Tibial nerve (tissue), 3 donors: ENCODE results near the gene HAGH.

ENCODE experiments used
- CTCF ChIP-seq, 5 experiments: fragments of 200-600 bp in 3 of 5; fragments of 450-650 bp in 2 of 5; sonication (generic) in 3 of 5; IDR thresholded peaks; one replicate each; pipeline ENCODE4 v1.5.1; 2016 to 2019; ENCODE audit warnings: antibody characterized with exemption in 5 of 5, mild to moderate bottlenecking in 3 of 5, moderate library complexity in 2 of 5
- POLR2A ChIP-seq, 2 donors: fragments of 450-650 bp; IDR thresholded peaks; one replicate each; pipeline ENCODE4 v1.6.1; 2017; ENCODE audit warnings: antibody characterized with exemption in 2 of 2, mild to moderate bottlenecking in 2 of 2, moderate library complexity in 2 of 2

GRCh38 chr16:1823821-1824220 is 2.8 kb downstream of the HAGH start:
- TF ChIP-seq CTCF (IDR thresholded peaks at IDR 0.05) (no peak), POLR2A (IDR thresholded peaks at IDR 0.05) (no peak)
